ENCODE data around the gene PLEKHA7.

Gene PLEKHA7

DNA sequence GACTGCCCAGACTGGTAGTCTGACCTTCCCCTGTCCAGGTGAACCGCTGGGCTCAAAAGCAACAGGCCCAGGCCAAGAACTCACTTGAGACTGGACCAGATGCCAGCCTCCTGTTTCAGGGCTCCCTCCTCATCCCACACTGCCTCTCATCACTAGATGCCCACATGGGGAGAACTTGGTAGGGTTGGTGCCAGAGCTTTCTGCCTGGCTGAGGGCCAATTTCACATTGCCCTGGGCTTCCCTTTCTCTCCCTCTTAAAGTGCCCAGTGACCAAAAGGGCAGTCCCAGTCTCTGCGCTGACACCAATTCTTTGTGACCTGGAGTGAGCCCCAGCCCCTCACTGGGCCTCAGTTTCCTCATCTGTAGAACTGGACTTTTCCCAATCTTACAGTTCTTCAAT, 234.1 kb downstream of the PLEKHA7 start:
- no peak for DNase-seq
- no peak for TF ChIP-seq POLR2A (IDR thresholded peaks at IDR 0.05; ENCODE audit: low read length)
- TF ChIP-seq GATA1 (IDR thresholded peaks at IDR 0.05; ENCODE audit: low read depth, low read length), result no peak

DNA sequence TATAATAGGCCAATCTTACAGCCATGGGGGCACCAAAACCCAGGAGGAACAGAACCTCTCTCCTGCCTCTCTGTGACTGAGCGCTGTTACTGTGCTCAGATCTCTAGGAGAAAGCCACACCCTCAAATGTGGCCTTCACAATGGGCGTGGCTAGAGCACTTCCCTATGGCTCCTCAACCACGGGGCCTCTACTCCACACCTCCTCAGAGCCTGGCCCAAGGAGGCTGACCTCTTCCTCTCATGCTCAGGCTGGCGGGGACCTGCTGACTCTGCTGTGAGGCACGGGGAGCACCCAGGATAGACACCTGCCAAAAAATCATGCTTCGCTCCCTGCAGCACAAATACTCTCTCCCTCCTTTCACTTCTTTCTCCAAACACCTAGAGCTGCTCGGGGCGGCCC, 234.8 kb downstream of the PLEKHA7 start:
- no peak for TF ChIP-seq POLR2A (IDR thresholded peaks at IDR 0.05; ENCODE audit: low read length)
- TF ChIP-seq GATA1 (IDR thresholded peaks at IDR 0.05; ENCODE audit: low read depth, low read length), result no peak
- peak; percentile 23 to 24 for DNase-seq

DNA sequence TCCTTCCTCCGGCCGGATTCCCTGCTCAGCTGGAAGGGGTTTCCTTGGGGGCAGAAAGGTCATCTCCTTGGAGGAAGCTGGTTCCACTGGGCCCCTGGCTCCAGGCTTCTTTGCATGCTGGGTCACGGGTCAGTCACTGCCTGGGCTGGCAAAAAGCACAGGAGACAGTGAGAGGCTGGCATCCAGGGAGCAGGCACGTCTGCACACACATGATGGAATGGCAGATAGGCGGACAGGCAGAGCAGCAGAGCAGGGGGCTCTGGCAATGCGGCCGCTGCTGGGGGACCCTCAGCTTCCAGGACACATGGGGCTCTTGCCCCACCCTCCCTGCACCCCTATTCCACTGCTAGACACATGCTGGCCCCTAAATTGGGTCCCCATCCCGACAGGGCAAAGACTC, 235.3 kb downstream of the PLEKHA7 start:
- no peak for DNase-seq
- no peak for TF ChIP-seq POLR2A (IDR thresholded peaks at IDR 0.05; ENCODE audit: low read length)
- no peak for TF ChIP-seq GATA1 (IDR thresholded peaks at IDR 0.05; ENCODE audit: low read depth, low read length)

DNA sequence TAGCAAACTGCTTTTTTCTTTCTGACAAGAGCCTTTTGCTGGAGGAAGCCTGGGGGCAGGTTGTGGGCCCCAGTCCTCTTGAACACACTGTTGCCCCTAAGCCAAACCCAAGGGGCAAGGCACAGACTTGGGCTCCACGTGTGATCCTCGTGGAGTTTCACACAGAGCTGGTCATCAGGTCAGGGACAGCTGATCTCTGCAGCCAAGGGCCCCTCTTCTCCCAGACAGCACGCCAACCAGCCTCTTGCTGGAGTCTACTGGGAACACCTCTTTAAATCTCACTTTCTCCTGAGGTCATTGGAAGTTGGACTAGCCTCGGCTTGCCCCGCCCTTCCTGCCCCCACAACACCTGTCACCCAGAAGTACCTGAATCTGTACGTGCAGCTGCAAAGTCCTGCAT, 235.9 kb downstream of the PLEKHA7 start:
- no peak for TF ChIP-seq GATA1 (IDR thresholded peaks at IDR 0.05; ENCODE audit: low read depth, low read length)
- TF ChIP-seq POLR2A (IDR thresholded peaks at IDR 0.05; ENCODE audit: low read length), result no peak
- DNase-seq, result no peak

DNA sequence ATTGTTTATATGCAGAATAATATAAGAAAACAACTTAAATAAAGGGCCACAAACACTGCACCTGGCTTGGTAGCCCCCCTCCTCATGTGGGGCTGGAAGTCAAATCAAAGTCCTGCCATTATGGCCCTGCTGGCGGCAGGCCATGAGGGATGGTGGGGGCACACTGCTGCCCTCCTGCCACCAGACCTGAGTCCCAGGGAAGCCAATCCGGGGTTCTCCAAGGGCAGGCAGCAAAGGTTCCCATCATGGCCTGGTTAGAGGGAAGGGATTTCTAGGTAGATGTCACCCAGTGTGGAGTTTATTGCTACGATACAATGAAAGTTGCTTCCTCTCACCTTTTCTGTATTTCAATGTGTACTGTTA, 236.6 kb downstream of the PLEKHA7 start:
- DNase-seq, result no peak
- TF ChIP-seq GATA1 (IDR thresholded peaks at IDR 0.05; ENCODE audit: low read depth, low read length), result no peak
- no peak for TF ChIP-seq POLR2A (IDR thresholded peaks at IDR 0.05; ENCODE audit: low read length)

DNA sequence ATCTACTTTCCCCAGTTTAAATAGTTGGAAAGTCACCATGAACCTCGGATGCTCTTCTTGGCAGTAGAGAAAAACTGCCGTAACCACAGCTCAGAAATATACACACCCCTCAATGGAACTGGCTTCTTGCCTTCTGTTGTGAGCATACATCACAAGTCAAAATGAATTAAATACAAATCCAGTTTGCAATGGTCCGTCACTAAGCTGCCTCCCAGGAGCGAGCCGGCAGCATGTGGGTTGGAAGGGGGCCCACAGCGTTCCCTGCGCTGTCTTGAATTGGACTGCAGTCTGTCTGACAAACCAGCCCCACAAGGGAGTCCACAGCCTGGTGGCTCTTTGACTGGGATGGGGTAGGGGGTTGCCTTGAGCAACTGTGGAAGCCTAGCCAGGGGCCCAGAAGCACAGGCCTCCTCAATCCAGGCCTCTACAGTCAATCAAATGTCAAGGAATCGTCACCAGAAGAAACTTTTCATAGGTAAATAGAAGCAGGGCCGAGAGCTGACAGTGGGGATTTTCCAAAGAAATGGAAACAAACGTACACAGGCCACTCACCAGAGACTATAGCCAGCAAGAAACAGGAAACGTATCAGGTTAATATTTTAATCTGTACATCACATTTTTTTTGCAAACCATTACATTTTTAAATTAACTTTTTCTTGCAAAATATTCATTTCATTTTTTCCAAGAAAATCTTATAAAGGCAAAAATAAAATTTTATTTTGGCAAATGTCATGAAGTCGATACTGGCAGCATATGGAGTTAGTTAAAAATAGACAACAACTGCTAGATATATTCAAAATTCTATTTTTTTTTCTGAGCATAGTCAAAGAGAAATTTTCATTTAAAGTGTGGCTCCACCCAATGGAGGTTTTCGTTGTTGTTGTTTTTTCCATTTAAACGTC, 237.3 kb downstream of the PLEKHA7 start:
- DNase-seq, result no peak
- TF ChIP-seq POLR2A (IDR thresholded peaks at IDR 0.05; ENCODE audit: low read length) (no peak), GATA1 (IDR thresholded peaks at IDR 0.05; ENCODE audit: low read depth, low read length) (no peak)

DNA sequence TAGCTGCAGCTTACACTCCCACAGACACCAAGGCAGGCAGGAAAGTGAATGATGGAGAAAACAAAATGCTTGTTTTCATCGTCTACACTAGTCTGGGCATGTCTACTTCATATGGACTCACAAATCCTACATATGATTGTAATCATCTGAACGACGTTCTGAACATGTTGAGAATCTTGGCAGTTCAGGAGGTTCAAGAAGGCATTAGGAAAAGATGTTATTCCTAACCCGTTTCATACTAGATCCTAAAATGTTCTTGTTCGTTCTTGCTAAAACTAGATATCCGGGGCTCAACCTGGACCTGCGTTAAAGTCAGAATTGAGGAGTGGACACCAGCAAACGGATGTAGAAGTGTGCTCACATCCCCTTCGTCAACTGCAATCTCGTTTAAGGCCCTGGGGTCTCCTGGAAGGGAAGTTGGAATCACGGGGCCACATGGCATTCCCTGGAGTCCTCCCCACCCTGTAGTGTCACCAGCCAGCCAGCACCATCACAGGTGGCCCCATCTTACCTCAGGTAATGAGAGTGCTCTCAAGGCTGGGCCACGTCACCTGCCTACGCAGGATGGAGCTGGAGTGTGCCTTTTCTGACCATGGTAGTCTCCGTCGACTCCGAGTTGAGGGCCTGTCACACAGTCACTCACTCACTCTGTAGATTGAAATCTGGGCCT, 238.5 kb downstream of the PLEKHA7 start:
- no peak for TF ChIP-seq GATA1 (IDR thresholded peaks at IDR 0.05; ENCODE audit: low read depth, low read length)
- TF ChIP-seq POLR2A (IDR thresholded peaks at IDR 0.05; ENCODE audit: low read length), result no peak
- DNase-seq, result no peak

DNA sequence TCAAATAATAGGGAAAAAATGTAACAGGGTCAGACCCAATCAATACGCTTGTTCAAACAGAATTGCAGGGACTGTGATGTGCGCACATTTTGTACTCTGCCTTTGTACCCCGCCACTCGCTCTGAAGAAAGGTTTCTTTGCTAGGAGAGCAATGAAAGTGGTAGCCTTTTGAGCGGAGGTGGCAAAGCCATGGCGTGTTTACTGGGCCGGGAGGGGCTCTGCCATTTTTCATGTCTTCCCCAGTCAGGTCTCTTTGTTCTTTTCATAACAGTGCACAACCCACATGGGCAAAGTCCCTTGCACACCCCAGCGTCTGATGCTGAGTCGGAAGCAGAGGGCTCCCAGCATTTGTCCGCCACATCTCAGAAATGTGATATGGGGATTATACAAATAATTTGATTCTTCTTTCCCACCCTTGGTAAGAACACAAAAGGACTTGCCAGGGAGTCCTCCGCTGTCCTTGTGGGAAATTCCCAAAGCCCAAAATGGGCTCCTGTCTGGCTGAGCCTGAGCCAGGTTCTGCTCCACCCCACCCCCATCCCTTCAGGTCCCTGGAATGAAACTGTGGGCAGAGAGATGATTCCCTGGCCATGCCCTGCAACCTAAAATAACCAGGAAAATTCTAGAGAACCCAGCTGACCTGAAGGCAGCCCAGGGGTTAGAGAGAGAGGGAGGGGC, 239.1 kb downstream of the PLEKHA7 start:
- DNase-seq, result no peak
- TF ChIP-seq POLR2A (IDR thresholded peaks at IDR 0.05; ENCODE audit: low read length) (no peak), GATA1 (IDR thresholded peaks at IDR 0.05; ENCODE audit: low read depth, low read length) (no peak)

DNA sequence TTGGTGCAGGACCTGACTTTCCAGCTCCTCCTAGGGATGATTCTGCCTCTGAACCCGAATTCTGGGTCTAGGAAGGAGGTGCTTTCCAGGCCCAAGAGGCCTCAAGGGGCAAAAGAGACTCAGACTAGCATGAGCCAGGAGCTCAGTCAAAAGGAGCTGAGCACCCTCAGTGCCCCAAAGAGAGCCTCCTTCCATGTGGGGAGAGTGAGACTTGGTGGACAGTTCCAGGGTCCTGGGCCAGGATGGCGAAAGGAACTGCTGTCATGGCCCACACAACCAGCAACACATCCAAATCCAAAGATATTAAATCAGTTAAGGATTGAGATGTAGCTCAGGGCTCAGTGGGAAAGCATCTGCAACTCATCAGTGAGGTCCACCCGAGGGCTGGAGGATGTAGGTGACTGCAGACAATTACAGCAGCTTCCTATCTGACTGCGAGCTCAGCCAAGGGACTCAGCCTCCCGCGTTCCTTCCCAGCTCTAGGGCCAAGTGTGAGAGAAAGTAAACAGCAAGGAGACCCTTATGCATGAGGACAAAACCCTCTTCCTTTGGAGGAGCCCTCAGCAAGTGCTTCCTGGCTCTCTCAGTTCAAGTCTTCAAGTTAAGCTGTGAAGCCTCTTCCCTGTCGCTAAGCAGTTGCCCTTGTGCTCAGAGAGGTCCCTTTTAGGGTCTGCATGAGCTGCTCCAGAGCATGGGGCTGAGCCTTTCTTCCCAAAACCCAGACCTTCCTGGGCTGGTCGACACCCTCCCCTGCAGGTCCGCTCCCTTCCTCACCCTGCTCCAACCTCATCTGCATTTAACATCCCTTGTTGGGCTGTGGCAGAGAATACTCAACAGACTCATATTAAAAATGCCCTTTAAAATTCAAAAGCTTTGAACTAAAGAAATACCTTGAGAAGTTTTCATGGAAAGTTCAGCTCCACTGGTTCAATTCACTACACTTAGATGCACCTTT, 240.0 kb downstream of the PLEKHA7 start:
- no peak for DNase-seq
- TF ChIP-seq GATA1 (IDR thresholded peaks at IDR 0.05; ENCODE audit: low read depth, low read length), result no peak
- no peak for TF ChIP-seq POLR2A (IDR thresholded peaks at IDR 0.05; ENCODE audit: low read length)

DNA sequence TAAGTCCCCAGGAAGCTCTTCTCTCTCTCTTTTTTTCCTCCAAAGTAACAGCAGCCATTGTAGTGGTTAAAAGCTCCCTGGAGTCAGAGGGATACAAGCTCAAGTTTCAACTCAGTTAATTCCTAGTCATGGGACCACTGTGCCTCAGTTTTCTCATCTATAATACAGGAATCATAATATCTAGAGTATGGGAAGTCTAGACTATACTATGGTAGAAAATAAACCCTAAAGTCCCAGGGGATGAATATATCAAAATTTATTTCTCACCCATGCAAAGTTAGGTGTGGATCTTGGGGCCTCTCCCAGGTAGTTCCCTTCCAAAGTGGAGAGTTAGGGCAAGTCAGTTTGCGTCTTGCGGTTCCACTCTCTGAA, 242.1 kb downstream of the PLEKHA7 start:
- DNase-seq, result no peak
- TF ChIP-seq GATA1 (IDR thresholded peaks at IDR 0.05; ENCODE audit: low read depth, low read length), result no peak
- no peak for TF ChIP-seq POLR2A (IDR thresholded peaks at IDR 0.05; ENCODE audit: low read length)

DNA sequence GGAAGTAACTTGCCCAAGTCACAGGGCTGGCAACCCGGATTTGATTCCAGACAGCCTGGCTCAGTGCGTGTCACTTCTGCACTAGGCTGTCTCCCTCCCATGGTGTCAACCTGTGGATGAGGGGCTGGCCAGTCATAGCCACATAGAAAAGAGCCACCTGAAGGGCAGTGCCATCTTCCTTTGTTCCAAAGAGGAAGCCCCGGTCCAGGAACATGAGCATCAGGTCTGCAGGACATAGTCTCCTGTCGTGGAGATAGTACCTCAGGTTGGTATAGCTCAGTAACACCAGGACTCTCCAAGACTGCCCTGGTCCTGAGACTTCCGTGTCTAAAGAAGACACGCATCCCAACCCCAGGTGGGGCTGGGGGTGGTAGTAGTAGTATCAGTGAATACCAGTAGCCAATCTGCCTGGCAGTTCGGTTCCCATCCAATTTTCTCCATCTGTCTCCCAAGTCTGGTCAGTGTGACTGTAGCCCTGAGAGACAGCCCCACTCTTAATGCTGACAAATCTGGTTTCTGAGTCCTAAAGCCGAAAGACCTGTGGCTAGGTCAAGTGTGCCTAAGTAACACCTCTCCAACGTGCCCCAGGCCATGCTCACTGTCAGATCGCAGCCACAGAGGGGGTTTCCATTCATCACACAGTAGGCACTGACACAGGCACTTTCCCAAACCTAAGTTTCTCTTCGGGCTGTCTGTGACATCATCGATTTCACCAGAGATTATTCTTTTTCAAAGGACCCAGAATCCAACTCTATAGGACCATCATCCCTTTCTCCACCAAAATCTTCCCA, 242.7 kb downstream of the PLEKHA7 start:
- TF ChIP-seq GATA1 (IDR thresholded peaks at IDR 0.05; ENCODE audit: low read depth, low read length) (no peak), POLR2A (IDR thresholded peaks at IDR 0.05; ENCODE audit: low read length) (no peak)

DNA sequence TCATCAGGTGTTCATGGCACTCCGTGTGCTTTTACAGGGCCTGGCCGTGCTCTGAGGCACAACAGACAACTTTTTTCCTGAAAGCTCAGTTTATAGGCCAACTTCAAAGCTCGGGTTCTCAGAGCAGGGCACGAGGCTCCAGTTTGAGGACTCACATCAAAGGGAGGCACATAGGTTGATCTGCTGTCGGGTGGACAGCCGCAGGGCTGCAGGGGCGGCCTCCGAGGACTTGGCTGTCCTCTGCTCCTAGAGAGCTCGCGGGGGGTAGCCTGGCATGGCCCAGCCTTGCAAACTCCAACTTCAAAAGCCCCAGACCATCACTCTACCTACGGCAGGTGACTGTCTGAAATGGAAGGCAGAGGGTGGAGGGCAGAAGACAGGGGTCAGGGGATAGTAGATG, 244.2 kb downstream of the PLEKHA7 start:
- TF ChIP-seq GATA1 (IDR thresholded peaks at IDR 0.05; ENCODE audit: low read depth, low read length) (no peak), POLR2A (IDR thresholded peaks at IDR 0.05; ENCODE audit: low read length) (no peak)
- DNase-seq, result no peak

More for the DNA sequence above, 242.7 kb downstream of the PLEKHA7 start:
- no peak for DNase-seq

DNA sequence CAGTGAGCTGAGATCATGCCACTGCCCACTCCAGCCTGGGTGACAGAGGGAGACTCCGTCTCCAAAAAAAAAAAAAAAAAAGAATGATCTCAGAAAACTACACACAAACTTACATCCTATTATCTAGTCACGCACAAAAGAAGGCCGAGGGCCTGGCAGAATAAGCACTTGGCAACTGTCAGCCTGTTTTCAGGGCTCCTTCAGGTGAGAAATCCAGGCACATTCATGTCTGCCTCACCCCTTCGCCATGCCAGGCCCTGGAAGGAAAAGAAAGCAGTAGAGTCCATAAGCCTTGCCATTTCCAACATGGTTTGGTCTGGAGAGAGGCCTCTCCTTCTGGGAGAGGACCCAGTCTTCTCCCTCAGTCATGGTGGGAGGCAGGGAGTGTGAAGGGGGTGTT, 244.8 kb downstream of the PLEKHA7 start:
- TF ChIP-seq GATA1 (IDR thresholded peaks at IDR 0.05; ENCODE audit: low read depth, low read length), result no peak
- no peak for DNase-seq
